ENCODE data around the gene STK35. TPM values are rescaled to one million over a fixed set of nuclear protein-coding genes. Genes with fewer than 3 reads are reported as not detected.
A peak's percentile ranks its signal among the peaks of the same experiment; 100 is the strongest.

Gene STK35
- total RNA-seq, 1 experiment from 2014 or later = 16.4 TPM

GRCh38 chr20:2133318-2134183 is 31.9 kb downstream of the STK35 start:
- peak; percentile 66 for DNase-seq (ENCODE audit: low read depth)

- DNase-seq (ENCODE audit: low read depth) = no peak
These were observed 33.4 kb downstream of the STK35 start for GRCh38 chr20:2135013-2135412.

GRCh38 chr20:2136275-2136674 is 34.6 kb downstream of the STK35 start:
- no peak for DNase-seq (ENCODE audit: low read depth)

- peak; percentile 71 for DNase-seq (ENCODE audit: low read depth)
These were observed 36.0 kb downstream of the STK35 start for GRCh38 chr20:2137552-2138201.

GRCh38 chr20:2138396-2138795 is 36.8 kb downstream of the STK35 start:
- no peak for DNase-seq (ENCODE audit: low read depth)

GRCh38 chr20:2139250-2139649 is 37.6 kb downstream of the STK35 start:
- no peak for DNase-seq (ENCODE audit: low read depth)

GRCh38 chr20:2139736-2140135 is 38.1 kb downstream of the STK35 start:
- DNase-seq (ENCODE audit: low read depth) = no peak

GRCh38 chr20:2140561-2140960 is 38.9 kb downstream of the STK35 start:
- no peak for DNase-seq (ENCODE audit: low read depth)

- no peak for DNase-seq (ENCODE audit: low read depth)
These were observed 40.3 kb downstream of the STK35 start for GRCh38 chr20:2141600-2142575.

- no peak for DNase-seq (ENCODE audit: low read depth)
These were observed 41.0 kb downstream of the STK35 start for GRCh38 chr20:2142649-2143048.

- no peak for DNase-seq (ENCODE audit: low read depth)
These were observed 42.0 kb downstream of the STK35 start for GRCh38 chr20:2143594-2143993.

GRCh38 chr20:2144850-2145249 is 43.2 kb downstream of the STK35 start:
- DNase-seq (ENCODE audit: low read depth) = no peak

- DNase-seq (ENCODE audit: low read depth) = no peak
These were observed 43.7 kb downstream of the STK35 start for GRCh38 chr20:2145376-2145775.

- DNase-seq (ENCODE audit: low read depth) = no peak
These were observed 44.6 kb downstream of the STK35 start for GRCh38 chr20:2146080-2146867.

- DNase-seq (ENCODE audit: low read depth) = no peak
These were observed 47.9 kb downstream of the STK35 start for GRCh38 chr20:2149507-2149906.

GRCh38 chr20:2150660-2151059 is 49.0 kb downstream of the STK35 start:
- no peak for DNase-seq (ENCODE audit: low read depth)

- no peak for DNase-seq (ENCODE audit: low read depth)
These were observed 50.2 kb downstream of the STK35 start for GRCh38 chr20:2151858-2152281.

- no peak for DNase-seq (ENCODE audit: low read depth)
These were observed 50.7 kb downstream of the STK35 start for GRCh38 chr20:2152317-2152716.

- DNase-seq (ENCODE audit: low read depth) = no peak
These were observed 51.7 kb downstream of the STK35 start for GRCh38 chr20:2153326-2153725.

GRCh38 chr20:2156224-2156623 is 54.6 kb downstream of the STK35 start:
- no peak for DNase-seq (ENCODE audit: low read depth)
